Keratinocyte (primary cell): Measurements from ENCODE around the gene PREP. TPM values are rescaled to one million over a fixed set of nuclear protein-coding genes. Genes with fewer than 3 reads are reported as not detected.

Source experiments
- DNase-seq: peaks from one replicate; pipeline ENCODE4 v3.0.0-alpha.2; 2011; ENCODE audit warnings: low read depth, missing footprints, low spot score
- FAIRE-seq: peaks from 2 replicates; lab custom pipeline; 2011; peaks lifted over from hg19 to GRCh38; lab: Jason Lieb, UNC
- H2AFZ ChIP-seq: 2 replicates; pipeline ENCODE4 v1.6.0; 2012; ENCODE audit warnings: low read length, control low read depth, inconsistent platforms; ENCODE audit not compliant: control insufficient read depth
- H3K27ac ChIP-seq: 2 replicates; pipeline ENCODE4 v1.5.1; 2011; ENCODE audit warnings: low read length; ENCODE audit not compliant: control insufficient read depth, insufficient read depth
- H3K27me3 ChIP-seq: 3 replicates; pipeline ENCODE4 v1.6.0; 2011; ENCODE audit warnings: low read length; ENCODE audit not compliant: control insufficient read depth, insufficient read depth; ENCODE audit errors: extremely low read depth
- H3K36me3 ChIP-seq, 2 experiments: 2 replicates in 1 of 2; 3 replicates in 1 of 2; pipeline ENCODE4 v1.5.1; 2011; ENCODE audit warnings: low read length in 2 of 2, mild to moderate bottlenecking in 1 of 2; ENCODE audit not compliant: control insufficient read depth in 2 of 2, insufficient read depth in 2 of 2; ENCODE audit errors: extremely low read depth in 1 of 2
- H3K4me1 ChIP-seq: 3 replicates; pipeline ENCODE4 v1.5.1; 2011; ENCODE audit warnings: low read length; ENCODE audit not compliant: control insufficient read depth, insufficient read depth; ENCODE audit errors: extremely low read depth
- H3K4me2 ChIP-seq: 3 replicates; pipeline ENCODE4 v1.6.0; 2011; ENCODE audit warnings: low read depth, low read length; ENCODE audit not compliant: control insufficient read depth, insufficient read depth; ENCODE audit errors: extremely low read depth
- H3K4me3 ChIP-seq, 3 experiments: fragments of 200-600 bp in 1 of 3; sonication (generic) in 1 of 3; 2 replicates in 2 of 3; 3 replicates in 1 of 3; pipeline ENCODE4 v1.5.1; 2011 to 2016; ENCODE audit warnings: low read length in 3 of 3, mild to moderate bottlenecking in 3 of 3, control low read depth in 2 of 3, inconsistent platforms in 1 of 3, low read depth in 1 of 3, mixed read lengths in 1 of 3, mixed run types in 1 of 3, moderate library complexity in 1 of 3; ENCODE audit not compliant: control insufficient read depth in 2 of 3, insufficient read depth in 2 of 3; ENCODE audit errors: extremely low read depth in 1 of 3
- H3K79me2 ChIP-seq: 2 replicates; pipeline ENCODE4 v1.6.0; 2012; ENCODE audit warnings: low read length; ENCODE audit not compliant: control insufficient read depth, insufficient read depth
- H3K9ac ChIP-seq: 3 replicates; pipeline ENCODE4 v1.6.0; 2011; ENCODE audit warnings: low read length; ENCODE audit not compliant: control insufficient read depth, insufficient read depth; ENCODE audit errors: extremely low read depth
- H3K9me1 ChIP-seq: 3 replicates; pipeline ENCODE4 v1.6.0; 2011; ENCODE audit warnings: low read length; ENCODE audit not compliant: control insufficient read depth, insufficient read depth; ENCODE audit errors: extremely low read depth
- H3K9me3 ChIP-seq: 2 replicates; pipeline ENCODE4 v1.5.1; 2012; ENCODE audit warnings: low read depth, low read length; ENCODE audit not compliant: control insufficient read depth
- H4K20me1 ChIP-seq: 3 replicates; pipeline ENCODE4 v1.6.0; 2011; ENCODE audit warnings: low read length; ENCODE audit not compliant: control insufficient read depth, insufficient read depth; ENCODE audit errors: extremely low read depth
- EZH2 ChIP-seq: IDR thresholded peaks from one replicate; pipeline ENCODE4 v1.6.1; 2012; ENCODE audit warnings: inconsistent platforms, mild to moderate bottlenecking, low read length, moderate library complexity
- dilution Hi-C: fragments of 300-500 bp; cut with MboI; formaldehyde crosslinking; loops from one replicate; pipeline ENCODE4 v1.7.0; 2020; ENCODE audit warnings: low sequenced_read_pairs; ENCODE audit not compliant: extremely low pct_ligation_motif_present
- polyA plus RNA-seq, 5 experiments: library from polyadenylated mRNA; depleted of rRNA in 3 of 5; stranded (reverse) in 3 of 5; stranded (forward) in 1 of 5; unstranded in 1 of 5; fragments of >200 nt; gene quantifications; 1 replicate in 1 of 5; 2 replicates in 3 of 5; 3 replicates in 1 of 5; pipeline versions ENCODE4 v1.2.1 to v1.2.3, GENCODE V29; 2011 to 2012; ENCODE audit warnings: missing spikeins in 2 of 5, low read depth in 1 of 5, low replicate concordance in 1 of 5
- TF ChIP-seq, protein P1 (sequence below), 3 experiments: IDR thresholded peaks in 1 of 3; conservative IDR thresholded peaks in 1 of 3; optimal IDR thresholded peaks in 1 of 3; 2 replicates in 2 of 3; 3 replicates in 1 of 3; pipeline versions ENCODE3 to v1.5.1; 2011; ENCODE audit warnings: low read length in 3 of 3, mild to moderate bottlenecking in 3 of 3, moderate library complexity in 2 of 3, control low read depth in 1 of 3, inconsistent platforms in 1 of 3; ENCODE audit not compliant: insufficient read depth in 2 of 3; ENCODE audit errors: extremely low read depth in 1 of 3

The PREP gene
- polyA plus RNA-seq, 1 donor (not counting 4 experiments of a cell fraction or from before 2014, with no cell fraction given), result 48.3 TPM

DNA sequence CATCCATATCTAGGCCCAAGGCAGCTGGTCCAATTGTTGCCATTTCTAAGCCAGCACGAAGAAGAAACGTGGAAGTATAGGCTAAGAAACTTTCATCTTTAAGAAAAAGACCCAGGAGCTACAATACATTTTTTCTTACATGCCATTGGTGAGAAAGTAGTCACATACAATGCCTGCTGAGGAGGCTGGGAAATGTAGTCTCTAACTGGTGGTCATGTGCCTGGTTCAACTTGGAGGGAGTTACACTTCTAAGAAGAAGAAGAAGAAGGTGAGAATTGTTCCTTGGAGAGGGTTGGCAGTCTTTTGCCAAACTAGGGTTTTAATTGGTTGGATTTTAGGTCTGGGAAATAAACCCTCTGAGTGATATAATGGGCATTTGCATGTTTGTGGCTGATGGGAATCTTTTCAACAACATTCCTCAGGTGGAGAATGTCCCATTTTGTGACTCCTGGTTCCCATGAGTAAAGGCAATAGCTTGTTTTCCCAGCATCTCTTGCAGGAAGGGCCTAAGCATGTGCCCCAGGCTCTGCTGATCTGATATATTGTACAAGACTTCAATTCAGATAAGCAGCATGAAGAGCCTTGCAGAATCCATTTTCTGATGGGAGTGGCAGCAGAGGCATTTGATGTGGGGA lies 47.0 kb upstream of the PREP start:
- Histone ChIP-seq H3K27me3 (no peaks in the 10 kb centered on the region), H3K4me3 (no peak overlapping the region), H3K4me1 (no peaks in the 10 kb centered on the region), H4K20me1 (no peaks in the 10 kb centered on the region), H3K9me3 (no peaks in the 10 kb centered on the region), H3K36me3 (no peaks in the 10 kb centered on the region), H3K27ac (no peak overlapping the region), H2AFZ (no peak overlapping the region), H3K9me1 (no peaks in the 10 kb centered on the region), H3K79me2 (no peaks in the 10 kb centered on the region), H3K9ac (no peak overlapping the region), H3K4me2 (no peak overlapping the region)
- TF ChIP-seq, protein P1, sequence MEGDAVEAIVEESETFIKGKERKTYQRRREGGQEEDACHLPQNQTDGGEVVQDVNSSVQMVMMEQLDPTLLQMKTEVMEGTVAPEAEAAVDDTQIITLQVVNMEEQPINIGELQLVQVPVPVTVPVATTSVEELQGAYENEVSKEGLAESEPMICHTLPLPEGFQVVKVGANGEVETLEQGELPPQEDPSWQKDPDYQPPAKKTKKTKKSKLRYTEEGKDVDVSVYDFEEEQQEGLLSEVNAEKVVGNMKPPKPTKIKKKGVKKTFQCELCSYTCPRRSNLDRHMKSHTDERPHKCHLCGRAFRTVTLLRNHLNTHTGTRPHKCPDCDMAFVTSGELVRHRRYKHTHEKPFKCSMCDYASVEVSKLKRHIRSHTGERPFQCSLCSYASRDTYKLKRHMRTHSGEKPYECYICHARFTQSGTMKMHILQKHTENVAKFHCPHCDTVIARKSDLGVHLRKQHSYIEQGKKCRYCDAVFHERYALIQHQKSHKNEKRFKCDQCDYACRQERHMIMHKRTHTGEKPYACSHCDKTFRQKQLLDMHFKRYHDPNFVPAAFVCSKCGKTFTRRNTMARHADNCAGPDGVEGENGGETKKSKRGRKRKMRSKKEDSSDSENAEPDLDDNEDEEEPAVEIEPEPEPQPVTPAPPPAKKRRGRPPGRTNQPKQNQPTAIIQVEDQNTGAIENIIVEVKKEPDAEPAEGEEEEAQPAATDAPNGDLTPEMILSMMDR (optimal IDR thresholded peaks at IDR 0.05 in 1 of 3, IDR thresholded peaks at IDR 0.05 in 1 of 3, conservative IDR thresholded peaks at IDR 0.05 in 1 of 3; ENCODE audit: extremely low read depth in 1 of 3, insufficient read depth in 2 of 3, low read length in 3 of 3), result no peak
- no peak for TF ChIP-seq EZH2
- dilution Hi-C loops, result no loop called here
- FAIRE-seq (no peak), DNase-seq (no peak)

DNA sequence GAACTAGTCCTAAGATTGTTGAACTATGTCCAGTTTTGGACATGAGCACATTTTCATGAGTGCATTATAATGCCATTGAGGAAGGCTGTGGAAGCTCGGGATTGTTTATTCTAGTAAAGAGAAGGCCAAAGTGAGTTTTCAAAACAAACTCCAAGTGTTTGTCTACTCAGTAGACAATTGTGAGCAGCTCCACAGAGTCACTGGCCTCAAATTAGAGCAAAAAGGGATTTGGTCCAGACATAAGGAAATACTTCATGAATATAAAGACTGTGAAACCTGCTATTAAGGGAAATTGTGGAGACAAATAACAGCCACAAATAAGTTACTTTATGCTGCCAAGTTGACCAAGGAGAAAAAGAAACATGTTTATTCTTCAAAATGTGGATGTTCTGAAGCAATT lies 42.6 kb upstream of the PREP start:
- dilution Hi-C loops, result no loop called here
- Histone ChIP-seq H3K36me3 (no peaks in the 10 kb centered on the region), H3K27ac (no peak overlapping the region), H3K9ac (no peak overlapping the region), H4K20me1 (no peaks in the 10 kb centered on the region), H3K9me1 (no peaks in the 10 kb centered on the region), H2AFZ (no peak overlapping the region), H3K4me2 (no peak overlapping the region), H3K4me3 (no peak overlapping the region), H3K79me2 (no peaks in the 10 kb centered on the region), H3K4me1 (peaks cover 15% of the 10 kb centered on the region), H3K27me3 (no peaks in the 10 kb centered on the region), H3K9me3 (no peaks in the 10 kb centered on the region)
- DNase-seq (no peak), FAIRE-seq (no peak)
- no peak for TF ChIP-seq EZH2
- TF ChIP-seq, protein P1 (optimal IDR thresholded peaks at IDR 0.05 in 1 of 3, IDR thresholded peaks at IDR 0.05 in 1 of 3, conservative IDR thresholded peaks at IDR 0.05 in 1 of 3; ENCODE audit: extremely low read depth in 1 of 3, insufficient read depth in 2 of 3, low read length in 3 of 3), result no peak
